ENCODE measurements around the gene S1PR3.

DNA sequence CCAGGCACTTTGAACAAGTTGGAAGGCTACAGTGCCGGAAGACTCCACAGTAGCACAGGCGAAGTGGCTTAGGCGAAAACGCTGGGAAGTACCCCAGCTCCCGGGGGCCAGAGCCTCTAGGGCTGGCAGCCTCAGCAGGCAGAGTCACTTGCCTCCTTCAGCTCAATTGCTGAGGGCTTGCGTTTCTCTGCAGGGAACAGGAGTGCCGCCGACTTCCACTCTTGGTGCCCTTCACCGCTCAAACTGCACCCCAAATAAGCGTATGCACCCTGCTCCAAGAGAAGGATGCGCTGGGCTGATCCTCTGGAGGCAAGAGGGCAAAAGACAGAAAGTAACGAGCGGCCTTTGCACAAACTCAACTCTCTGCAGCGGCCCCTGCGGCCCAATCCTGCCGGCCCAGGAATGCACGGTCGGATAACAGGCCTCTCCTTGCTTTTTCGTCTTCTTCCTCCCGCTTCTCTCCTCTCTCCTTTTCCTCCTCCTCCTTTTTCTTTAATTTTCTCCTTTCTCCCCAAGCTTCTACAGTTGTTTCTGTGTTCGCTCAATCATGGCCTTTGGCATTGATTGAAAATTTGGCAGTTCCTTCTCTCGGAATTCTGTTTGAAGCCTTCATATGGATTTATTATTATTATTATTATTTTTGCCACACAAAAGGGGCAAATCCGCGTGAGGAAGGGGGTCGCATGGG, 1.1 kb upstream of the S1PR3 start:
- no peak for TF ChIP-seq CTCF (conservative IDR thresholded peaks at IDR 0.05; ENCODE audit: low read length)
- no peak for TF ChIP-seq EZH2phosphoT487 (IDR thresholded peaks at IDR 0.05; ENCODE audit: borderline replicate concordance, low read depth, low read length)

All from OCI-LY7 (cell line).